ENCODE measurements around the gene BCKDK.
A peak's percentile ranks its signal among the peaks of the same experiment; 100 is the strongest.
"Not testable (repeated sequence)": the region's sequence is repeated elsewhere in the genome, so short reads cannot be mapped to it uniquely, and the experiment has no call there.

Gene BCKDK

GRCh38 chr16:31100876-31101641 lies 7.1 kb upstream of the BCKDK start:
- DNase-seq: not testable (repeated sequence)

- peak; percentile 76 to 87 (median 81) for DNase-seq
These were observed 2.4 kb upstream of the BCKDK start for GRCh38 chr16:31105677-31106213.

- no peak for DNase-seq
These were observed 1.4 kb upstream of the BCKDK start for GRCh38 chr16:31106509-31107464.

GRCh38 chr16:31107465-31107867 lies 720 bp upstream of the BCKDK start:
- DNase-seq: no peak

GRCh38 chr16:31108794-31109558 lies 790 bp downstream of the BCKDK start:
- DNase-seq: peak in 2 of 3 donors; percentile 19 to 30

GRCh38 chr16:31109622-31110021 lies 1.4 kb downstream of the BCKDK start:
- no peak for DNase-seq

GRCh38 chr16:31110106-31111034 lies 2.2 kb downstream of the BCKDK start:
- DNase-seq: no peak

- DNase-seq: no peak
These were observed 3.8 kb downstream of the BCKDK start for GRCh38 chr16:31111881-31112466.

- no peak for DNase-seq
These were observed 4.5 kb downstream of the BCKDK start for GRCh38 chr16:31112711-31113110.

- peak; percentile 90 to 96 (median 95) for DNase-seq
These were observed 5.2 kb downstream of the BCKDK start for GRCh38 chr16:31113121-31114120.

GRCh38 chr16:31114468-31114867 lies 6.3 kb downstream of the BCKDK start:
- no peak for DNase-seq

GRCh38 chr16:31117384-31118222 lies 9.4 kb downstream of the BCKDK start, which contains the start of gene KAT8:
KAT8 (plus strand) TSS chr16:31117664; CDS start chr16:31117682, 18 bp downstream.
- peak; percentile 99 to 100 (median 99) for DNase-seq

- DNase-seq: peak; percentile 82 to 97 (median 95)
These were observed 10.3 kb downstream of the BCKDK start for GRCh38 chr16:31118223-31119155.

GRCh38 chr16:31120129-31120528 lies 11.9 kb downstream of the BCKDK start:
- DNase-seq: no peak

- no peak for DNase-seq
These were observed 17.7 kb downstream of the BCKDK start for GRCh38 chr16:31125844-31126243.

GRCh38 chr16:31127182-31127581 lies 19.0 kb downstream of the BCKDK start:
- DNase-seq: no peak
